ENCODE results near the gene CA10. TPM values are rescaled to one million over a fixed set of nuclear protein-coding genes. Genes with fewer than 3 reads are reported as not detected.

The CA10 gene
- total RNA-seq, 1 experiment from 2014 or later, result not detected

DNA sequence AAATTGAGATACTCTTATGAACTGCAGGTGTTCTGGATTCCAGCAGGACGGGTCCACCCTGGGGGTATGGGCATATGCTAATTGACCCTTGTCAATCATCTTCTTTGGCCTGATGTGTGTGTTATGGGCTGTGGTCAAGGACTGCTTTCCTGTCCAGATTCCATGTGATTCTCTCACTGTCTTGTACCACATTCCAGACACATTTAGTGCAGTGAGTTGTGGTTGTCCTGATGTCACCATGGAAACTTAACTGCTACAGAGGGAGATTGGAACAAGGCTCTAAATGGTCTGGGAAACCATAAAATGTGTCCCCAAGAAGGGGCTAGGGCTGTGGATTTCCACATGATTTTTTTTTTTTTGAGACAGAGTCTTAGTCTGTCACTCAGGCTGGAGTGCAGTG, 530.7 kb downstream of the CA10 start:
- in situ Hi-C loops (cut with HindIII; ENCODE audit: low pct_unique_long_range_greater_than_20kb, low sequenced_read_pairs), result no loop called here

DNA sequence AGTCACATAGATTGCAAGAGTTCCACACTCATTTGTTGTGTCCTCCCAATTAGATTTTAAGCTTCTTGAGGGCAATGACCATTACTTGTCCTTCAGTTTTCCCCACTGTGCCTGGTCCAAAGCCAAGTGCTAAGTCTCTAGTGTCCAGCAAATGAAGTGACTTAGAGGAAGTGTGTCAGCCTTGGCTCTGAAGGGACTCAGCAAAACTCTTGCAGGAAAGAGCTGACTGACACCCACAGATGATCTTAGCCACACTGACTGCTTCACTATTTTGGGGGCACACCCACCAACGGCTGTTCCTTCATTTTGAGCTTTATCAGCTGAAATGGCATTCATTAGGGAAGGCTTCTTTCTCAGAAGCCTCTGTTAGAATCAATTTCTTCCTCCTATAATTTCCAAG, 540.0 kb downstream of the CA10 start:
- no peak for DNase-seq (ENCODE audit: low read depth)
- in situ Hi-C loops (cut with HindIII; ENCODE audit: low pct_unique_long_range_greater_than_20kb, low sequenced_read_pairs), result no loop called here

More for the DNA sequence above, 530.7 kb downstream of the CA10 start:
- no peak for DNase-seq (ENCODE audit: low read depth)

DNA sequence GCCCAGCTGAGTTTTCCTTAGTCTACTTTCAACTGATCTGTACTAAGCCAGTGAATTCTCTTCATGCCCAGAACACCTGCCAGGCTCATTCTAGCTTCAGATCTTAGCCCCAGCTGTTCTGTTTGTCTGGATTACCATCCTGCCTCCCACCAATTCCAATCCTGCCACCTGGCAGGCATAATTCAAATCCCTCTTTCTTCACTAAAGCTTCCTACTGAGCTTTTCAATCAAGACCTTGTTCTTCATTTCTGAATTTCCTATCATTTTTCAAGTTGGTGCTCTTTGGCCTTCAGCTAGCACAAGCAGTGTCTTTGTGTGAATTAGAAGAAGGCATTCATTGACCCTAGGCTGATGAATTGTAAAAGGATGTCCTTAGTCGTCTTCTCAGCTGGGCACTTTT, 540.5 kb downstream of the CA10 start:
- in situ Hi-C loops (cut with HindIII; ENCODE audit: low pct_unique_long_range_greater_than_20kb, low sequenced_read_pairs), result no loop called here
- DNase-seq (ENCODE audit: low read depth), result no peak

- in situ Hi-C loops (cut with HindIII; ENCODE audit: low pct_unique_long_range_greater_than_20kb, low sequenced_read_pairs), result no loop called here
- DNase-seq (ENCODE audit: low read depth), result no peak
Observed at GRCh38 chr17:51613255-51613654, 545.3 kb downstream of the CA10 start.

DNA sequence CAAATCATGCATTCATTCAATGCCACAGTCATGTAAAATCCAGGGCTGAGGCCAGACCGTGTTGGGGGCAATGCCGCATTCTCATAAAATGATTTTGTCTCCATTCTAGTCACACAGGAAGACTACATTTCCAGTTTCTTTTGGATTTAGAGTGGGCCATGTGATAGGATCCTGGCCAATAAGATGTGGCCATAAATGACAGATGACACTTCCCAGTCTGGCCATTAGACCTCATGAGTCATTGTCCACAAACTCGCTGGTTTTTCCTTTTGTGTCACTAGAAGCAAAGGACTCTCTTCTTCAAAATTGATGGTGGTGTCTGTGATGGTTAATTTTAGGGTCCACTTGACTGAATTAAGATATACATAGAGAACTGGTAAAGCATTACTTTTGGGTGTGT, 545.8 kb downstream of the CA10 start:
- no peak for DNase-seq (ENCODE audit: low read depth)
- in situ Hi-C loops (cut with HindIII; ENCODE audit: low pct_unique_long_range_greater_than_20kb, low sequenced_read_pairs), result no loop called here

DNA sequence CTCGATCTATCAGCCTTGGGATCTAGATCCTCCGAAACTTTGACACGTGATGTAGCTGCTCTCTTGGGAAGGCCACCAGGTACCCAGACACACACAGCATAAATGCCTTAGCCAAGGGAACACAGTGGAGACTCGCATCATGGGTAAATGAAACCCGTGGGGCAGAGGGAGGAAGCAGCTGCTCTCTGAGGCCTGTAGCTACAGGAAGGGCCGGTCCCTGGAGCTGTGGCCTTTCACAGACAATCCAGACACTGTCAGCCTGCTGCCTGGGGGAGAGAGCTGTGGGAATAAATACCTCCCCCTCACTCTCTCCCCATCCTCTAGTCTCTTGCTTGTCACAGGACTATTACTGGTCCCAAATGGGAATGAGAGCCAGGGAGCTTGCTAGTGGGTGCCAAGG, 546.9 kb downstream of the CA10 start:
- DNase-seq (ENCODE audit: low read depth), result no peak
- in situ Hi-C loops (cut with HindIII; ENCODE audit: low pct_unique_long_range_greater_than_20kb, low sequenced_read_pairs), result no loop called here

- in situ Hi-C loops (cut with HindIII; ENCODE audit: low pct_unique_long_range_greater_than_20kb, low sequenced_read_pairs), result no loop called here
- DNase-seq (ENCODE audit: low read depth), result no peak
Observed at GRCh38 chr17:51610834-51611233, 547.7 kb downstream of the CA10 start.

DNA sequence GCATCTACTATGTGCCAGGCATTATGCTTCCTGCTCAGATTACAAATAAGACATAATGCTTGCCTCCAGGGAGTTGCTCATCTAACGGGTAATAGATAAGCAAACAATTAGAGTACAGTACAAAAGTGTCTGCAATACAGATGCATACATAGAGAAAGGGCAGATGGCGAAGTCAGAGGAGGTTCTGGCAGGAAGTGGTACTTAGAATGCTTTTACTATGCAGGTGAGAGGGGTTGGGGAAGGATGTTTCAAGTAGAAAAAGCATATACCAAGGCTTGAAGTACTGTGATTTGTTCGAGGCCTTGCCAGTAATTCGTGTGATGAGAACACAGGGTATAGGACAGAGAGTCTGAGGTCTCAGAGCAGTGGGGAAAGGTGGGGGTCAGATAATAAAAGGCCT, 548.4 kb downstream of the CA10 start:
- DNase-seq (ENCODE audit: low read depth), result no peak
- in situ Hi-C loops (cut with HindIII; ENCODE audit: low pct_unique_long_range_greater_than_20kb, low sequenced_read_pairs), result no loop called here

DNA sequence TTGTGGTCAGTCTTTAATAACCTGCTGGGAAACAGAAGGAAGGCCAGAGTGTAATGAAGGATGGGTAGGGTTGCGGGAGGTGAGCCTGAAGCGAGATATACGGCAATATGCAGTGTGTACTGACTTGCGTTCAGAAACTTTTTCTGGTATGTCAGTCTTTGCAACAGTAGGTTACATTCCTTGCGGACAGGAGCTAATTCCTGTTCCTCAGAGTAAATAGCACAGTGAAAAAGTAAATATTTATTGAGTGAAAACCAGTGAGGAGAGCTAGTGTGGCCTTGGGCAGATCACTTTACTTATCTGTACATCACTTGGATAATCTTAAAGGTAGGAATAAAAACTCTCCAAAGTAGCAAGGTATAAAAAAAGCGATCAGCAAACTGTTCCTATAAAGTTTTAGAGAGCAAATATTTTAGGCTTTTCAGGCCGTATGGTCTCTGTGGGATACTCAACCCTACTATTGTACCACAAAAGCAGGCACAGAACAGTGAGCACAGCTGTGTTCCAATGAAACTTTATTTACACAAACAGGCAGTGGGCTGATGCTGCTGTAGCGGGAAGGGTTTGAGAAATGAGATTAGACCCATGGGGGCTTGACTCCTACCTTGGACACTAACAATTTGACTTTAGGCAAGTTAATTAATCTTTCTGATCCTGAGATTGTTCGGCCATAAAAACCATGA, 550.1 kb downstream of the CA10 start:
- in situ Hi-C loops (cut with HindIII; ENCODE audit: low pct_unique_long_range_greater_than_20kb, low sequenced_read_pairs), result no loop called here
- DNase-seq (ENCODE audit: low read depth), result no peak

GRCh38 chr17:51607512-51607911, 551.0 kb downstream of the CA10 start:
- in situ Hi-C loops (cut with HindIII; ENCODE audit: low pct_unique_long_range_greater_than_20kb, low sequenced_read_pairs), result no loop called here
- DNase-seq (ENCODE audit: low read depth), result no peak

DNA sequence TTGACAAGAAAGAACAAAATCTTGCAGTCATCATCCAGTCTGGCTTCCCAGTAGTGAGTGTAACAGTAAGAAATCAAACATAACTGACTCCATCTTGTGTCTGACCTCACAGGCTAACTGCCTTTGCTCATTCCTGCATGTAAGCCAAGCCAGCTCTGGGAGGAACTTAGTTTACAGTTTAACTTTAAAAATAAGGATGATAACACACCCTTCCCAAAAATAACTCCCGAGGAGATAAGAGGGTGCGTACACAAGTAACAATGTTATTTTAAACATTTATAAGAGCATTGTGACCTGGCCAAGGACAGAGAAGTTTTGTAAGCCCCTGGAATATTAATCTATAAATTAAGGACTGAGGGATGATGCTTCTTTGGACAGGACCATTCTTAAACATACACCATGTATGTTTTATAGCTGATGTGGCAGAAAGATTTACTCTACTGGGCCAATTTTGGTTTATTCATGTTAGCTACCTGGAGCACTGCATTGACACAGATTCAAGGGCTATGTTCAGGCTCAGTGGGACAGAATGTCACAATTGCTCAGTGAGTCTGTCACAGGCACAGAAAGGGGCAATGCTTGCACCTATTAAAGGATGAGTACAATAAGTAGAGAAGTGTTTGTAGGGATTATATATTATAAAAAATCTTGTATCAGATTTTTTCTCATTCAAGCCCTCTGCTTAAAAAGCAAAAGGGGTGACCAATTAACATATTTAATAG, 554.1 kb downstream of the CA10 start:
- DNase-seq (ENCODE audit: low read depth), result no peak
- in situ Hi-C loops (cut with HindIII; ENCODE audit: low pct_unique_long_range_greater_than_20kb, low sequenced_read_pairs), result no loop called here

DNA sequence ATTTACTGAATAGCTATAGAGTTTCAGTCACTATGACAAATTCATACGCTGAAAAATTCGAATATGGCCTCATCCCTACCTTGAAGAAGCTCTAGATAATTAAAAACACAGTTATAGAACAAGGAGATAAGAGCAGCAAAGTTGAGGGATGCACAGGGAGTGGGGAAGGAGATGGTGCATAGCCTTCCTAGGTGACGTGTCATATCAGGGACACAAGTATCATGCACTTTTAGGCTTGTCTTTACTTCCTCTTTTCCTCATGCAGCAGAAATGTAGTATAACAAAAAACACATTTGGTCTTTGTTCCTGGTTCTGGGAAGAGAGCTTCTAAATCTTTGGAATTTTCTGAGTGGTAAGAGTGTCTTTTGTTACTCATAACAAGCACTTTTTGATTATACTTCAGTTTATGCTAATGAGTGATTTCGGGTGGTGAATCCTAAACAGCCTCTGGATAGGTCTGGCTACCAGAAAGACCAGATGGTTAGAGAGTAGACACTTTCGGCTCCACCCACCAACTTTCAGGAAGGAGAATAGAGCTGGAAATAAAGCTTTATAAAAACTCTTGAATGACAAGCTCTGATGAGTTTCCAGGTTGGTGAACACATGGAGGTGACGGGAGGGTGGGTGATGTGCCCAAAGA, 556.8 kb downstream of the CA10 start:
- in situ Hi-C loops (cut with HindIII; ENCODE audit: low pct_unique_long_range_greater_than_20kb, low sequenced_read_pairs), result no loop called here

DNA sequence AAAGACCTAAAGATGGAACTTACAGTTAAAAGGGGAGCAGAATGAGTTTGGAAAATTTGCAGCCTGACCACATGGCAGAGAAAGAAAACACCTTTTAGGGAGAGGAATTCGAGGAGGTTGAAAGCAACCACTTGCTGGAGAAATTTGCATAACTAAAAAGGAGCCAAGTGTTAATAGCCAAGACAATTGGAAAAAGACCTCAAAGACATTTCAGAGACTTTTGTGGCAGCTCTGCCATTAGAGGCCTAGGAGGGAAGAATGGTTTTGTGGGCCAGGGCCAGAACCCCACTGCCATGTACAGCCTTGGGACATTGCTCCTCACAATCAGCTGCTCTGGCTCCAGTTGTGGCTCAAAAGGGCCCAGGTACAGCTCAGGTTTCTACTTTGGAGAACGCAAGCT, 559.7 kb downstream of the CA10 start:
- in situ Hi-C loops (cut with HindIII; ENCODE audit: low pct_unique_long_range_greater_than_20kb, low sequenced_read_pairs), result no loop called here
- DNase-seq (ENCODE audit: low read depth), result no peak

More for the DNA sequence above, 556.8 kb downstream of the CA10 start:
- no peak for DNase-seq (ENCODE audit: low read depth)

GRCh38 chr17:51597345-51597744, 561.2 kb downstream of the CA10 start:
- in situ Hi-C loops (cut with HindIII; ENCODE audit: low pct_unique_long_range_greater_than_20kb, low sequenced_read_pairs), result no loop called here
- DNase-seq (ENCODE audit: low read depth), result no peak

DNA sequence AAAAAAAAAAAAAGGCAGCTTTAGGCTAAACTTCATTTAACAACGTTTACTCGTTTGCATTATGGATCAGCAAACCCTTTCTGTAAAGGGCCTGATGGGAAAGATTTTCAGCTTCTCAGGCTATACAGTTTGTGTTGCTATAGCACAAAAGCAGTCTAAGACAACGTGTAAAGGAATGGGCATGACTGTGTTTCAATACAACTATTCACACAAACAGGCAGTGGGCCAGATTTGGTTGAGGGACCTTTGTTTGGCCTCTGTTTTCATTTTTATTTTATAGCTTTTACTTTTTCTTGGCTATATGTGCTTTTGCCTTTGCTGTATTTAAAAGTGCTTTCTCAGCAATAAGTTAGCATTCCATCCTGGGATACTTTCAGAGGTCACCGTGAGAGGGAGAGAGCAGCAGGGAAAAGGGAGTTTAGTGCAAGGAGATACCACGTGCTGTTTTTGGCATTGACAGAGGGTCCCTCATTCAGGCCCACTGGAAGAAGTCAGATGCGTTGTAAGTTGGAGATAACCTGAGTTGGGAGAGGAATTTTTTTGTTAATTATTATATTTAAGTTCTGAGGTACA, 562.6 kb downstream of the CA10 start:
- no peak for DNase-seq (ENCODE audit: low read depth)
- in situ Hi-C loops (cut with HindIII; ENCODE audit: low pct_unique_long_range_greater_than_20kb, low sequenced_read_pairs), result no loop called here

GRCh38 chr17:51590071-51590656, 568.4 kb downstream of the CA10 start:
- in situ Hi-C loops (cut with HindIII; ENCODE audit: low pct_unique_long_range_greater_than_20kb, low sequenced_read_pairs), result no loop called here
- no peak for DNase-seq (ENCODE audit: low read depth)

DNA sequence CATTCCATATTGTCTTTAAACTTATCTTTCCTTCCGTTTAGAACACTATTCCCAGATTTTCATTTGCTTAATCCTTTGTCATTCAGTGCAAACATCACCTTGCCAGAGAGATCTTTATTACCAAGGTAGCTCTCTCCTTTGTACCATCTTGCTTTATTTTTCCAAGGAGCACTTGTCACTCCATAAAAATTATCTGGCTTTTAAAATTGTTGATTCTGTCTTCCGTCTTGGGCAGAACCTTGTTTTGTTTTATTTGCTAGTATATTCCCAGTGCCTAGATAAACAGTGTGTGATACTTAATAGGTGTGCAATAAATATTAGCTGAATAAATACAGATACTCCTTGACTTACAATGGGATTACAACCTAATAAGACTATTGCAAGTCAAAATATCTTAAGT, 570.5 kb downstream of the CA10 start:
- no peak for DNase-seq (ENCODE audit: low read depth)
- in situ Hi-C loops (cut with HindIII; ENCODE audit: low pct_unique_long_range_greater_than_20kb, low sequenced_read_pairs), result no loop called here

- in situ Hi-C loops (cut with HindIII; ENCODE audit: low pct_unique_long_range_greater_than_20kb, low sequenced_read_pairs), result no loop called here
- DNase-seq (ENCODE audit: low read depth), result no peak
Observed at GRCh38 chr17:51587516-51587915, 571.0 kb downstream of the CA10 start.
